Left ventricle myocardium inferior (tissue), 1 donor: ENCODE measurements around the gene SYMPK. TPM values are rescaled to one million over a fixed set of nuclear protein-coding genes. Genes with fewer than 3 reads are reported as not detected.
A peak's percentile ranks its signal among the peaks of the same experiment; 100 is the strongest.

Source experiments
- DNase-seq: peaks from one replicate; pipeline ENCODE4 v3.0.0-alpha.2; 2020
- H3K27ac ChIP-seq: fragments of 200-600 bp; replicated peaks from 2 replicates; pipeline ENCODE4 v1.8.0; 2021
- H3K27me3 ChIP-seq: fragments of 200-600 bp; 2 replicates; pipeline ENCODE4 v1.8.0; 2021; ENCODE audit warnings: low read depth
- H3K36me3 ChIP-seq: fragments of 200-600 bp; 2 replicates; pipeline ENCODE4 v1.8.0; 2021
- H3K4me1 ChIP-seq: fragments of 200-600 bp; 2 replicates; pipeline ENCODE4 v1.8.0; 2021
- H3K4me3 ChIP-seq: fragments of 200-600 bp; 2 replicates; pipeline ENCODE4 v1.8.0; 2021; ENCODE audit warnings: mild to moderate bottlenecking, moderate library complexity
- H3K9me3 ChIP-seq: fragments of 200-600 bp; replicated peaks from 2 replicates; pipeline ENCODE4 v1.8.0; 2021
- intact Hi-C: fragments of 100-400 bp; cut with micrococcal nuclease; formaldehyde crosslinking; loops from one replicate; pipeline ENCODE4 v1.11.0; 2022
- long read RNA-seq: library from polyadenylated mRNA; unstranded; transcript quantifications from one replicate; pipeline ENCODE4 v2.0.0, GENCODE V29; 2021
- total RNA-seq: library from RNA; stranded (reverse); fragmentation: NEBNext Ultra II Directional; extraction: Animal tissue kit (Norgen Biotek cat#: 25700); gene quantifications from one replicate; pipeline ENCODE4 v1.2.1, GENCODE V29; 2021
- TF ChIP-seq, protein P1 (sequence below): fragments of 200-600 bp; IDR thresholded peaks from 2 replicates; pipeline ENCODE4 v1.8.0; 2021; ENCODE audit warnings: antibody characterized with exemption, mild to moderate bottlenecking, borderline replicate concordance
- donor health status: DM: no; HTN: yes; CAD: no; lungs with severe emphysema.

SYMPK gene
- total RNA-seq = 35.9 TPM
- long read RNA-seq, full-length matches to known transcripts = 12 of 49 reads
- long read RNA-seq, partial matches to known transcripts = 25 of 49 reads
- long read RNA-seq, other reads (novel, unspliced or antisense) = 12 of 49 reads

DNA sequence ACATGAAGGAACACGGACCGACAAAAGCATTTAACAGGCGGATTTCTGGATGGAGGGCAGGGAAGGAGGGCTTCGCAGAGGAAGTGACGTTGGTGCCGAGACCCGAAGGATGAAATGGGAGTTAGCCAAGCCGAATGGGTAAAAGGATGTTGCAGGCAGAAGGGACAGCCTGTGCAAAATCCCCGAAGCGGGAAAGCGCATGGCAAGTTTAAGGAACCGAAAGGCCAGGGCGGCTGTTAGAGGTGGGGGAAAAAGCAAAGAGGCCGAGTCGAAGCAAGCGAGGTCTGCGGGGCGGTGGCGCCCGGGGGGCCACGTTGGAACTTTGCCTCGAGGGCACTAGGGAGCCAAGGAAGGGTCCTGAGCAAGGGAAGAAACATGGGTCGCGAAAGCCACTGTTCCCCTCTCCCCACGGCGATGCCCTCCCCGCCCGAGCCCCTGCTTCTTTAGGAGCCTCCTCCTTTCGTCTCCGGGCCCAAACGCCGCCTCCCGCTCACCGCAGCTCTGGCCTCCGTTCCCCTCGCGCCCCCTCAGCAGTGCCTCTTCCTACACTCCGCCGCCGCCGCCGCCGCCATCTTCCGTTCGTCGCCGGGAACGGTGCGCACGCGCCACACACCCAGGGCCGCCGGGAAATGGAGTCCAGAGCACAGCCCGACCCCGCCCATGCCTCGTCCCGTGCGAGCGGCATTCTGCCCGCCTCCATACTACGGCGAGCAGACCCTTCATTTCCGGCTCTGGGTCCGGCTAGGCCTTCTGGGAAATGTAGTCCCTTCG, at the start of gene SYMPK:
TSS of gene SYMPK (minus strand) at position 584 of the 771 bp plus-strand sequence. CDS start 8,652 bp downstream, outside the sequence.
- intact Hi-C loops = no loop called here

DNA sequence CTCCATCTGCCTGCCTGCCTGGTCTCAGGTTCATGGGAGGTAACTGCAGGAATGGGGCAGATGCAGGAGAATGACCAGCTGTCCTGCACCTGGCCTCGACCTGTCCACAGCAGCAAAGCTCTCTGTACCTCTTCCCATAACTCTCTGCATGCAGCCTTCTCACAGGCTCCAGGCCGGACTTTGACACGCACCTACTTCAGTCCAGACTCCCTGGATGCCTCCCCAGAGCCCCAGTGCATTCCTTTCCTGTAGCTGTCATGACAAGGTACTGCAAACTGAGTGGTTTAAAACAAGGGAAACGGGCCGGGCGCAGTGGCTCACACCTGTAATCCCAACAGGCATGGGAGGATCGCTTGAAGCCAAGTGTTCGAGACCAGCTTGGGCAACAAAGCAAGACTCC, 48.3 kb upstream of the SYMPK start:
- no peak overlapping the region for H3K4me3 ChIP-seq
- intact Hi-C loops = loop anchor here (10.0 kb wide), 1 partner anchor 94 kb away; no protein-coding TSS in a partner anchor
- H3K27ac ChIP-seq = no peak overlapping the region
- no peak for DNase-seq
- H3K36me3 ChIP-seq = no peaks in the 10 kb centered on the region
- TF ChIP-seq, protein P1, sequence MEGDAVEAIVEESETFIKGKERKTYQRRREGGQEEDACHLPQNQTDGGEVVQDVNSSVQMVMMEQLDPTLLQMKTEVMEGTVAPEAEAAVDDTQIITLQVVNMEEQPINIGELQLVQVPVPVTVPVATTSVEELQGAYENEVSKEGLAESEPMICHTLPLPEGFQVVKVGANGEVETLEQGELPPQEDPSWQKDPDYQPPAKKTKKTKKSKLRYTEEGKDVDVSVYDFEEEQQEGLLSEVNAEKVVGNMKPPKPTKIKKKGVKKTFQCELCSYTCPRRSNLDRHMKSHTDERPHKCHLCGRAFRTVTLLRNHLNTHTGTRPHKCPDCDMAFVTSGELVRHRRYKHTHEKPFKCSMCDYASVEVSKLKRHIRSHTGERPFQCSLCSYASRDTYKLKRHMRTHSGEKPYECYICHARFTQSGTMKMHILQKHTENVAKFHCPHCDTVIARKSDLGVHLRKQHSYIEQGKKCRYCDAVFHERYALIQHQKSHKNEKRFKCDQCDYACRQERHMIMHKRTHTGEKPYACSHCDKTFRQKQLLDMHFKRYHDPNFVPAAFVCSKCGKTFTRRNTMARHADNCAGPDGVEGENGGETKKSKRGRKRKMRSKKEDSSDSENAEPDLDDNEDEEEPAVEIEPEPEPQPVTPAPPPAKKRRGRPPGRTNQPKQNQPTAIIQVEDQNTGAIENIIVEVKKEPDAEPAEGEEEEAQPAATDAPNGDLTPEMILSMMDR = no peak
- H3K9me3 ChIP-seq = no peaks in the 10 kb centered on the region
- H3K27me3 ChIP-seq = peaks cover 50% of the 10 kb centered on the region
- H3K4me1 ChIP-seq = no peaks in the 10 kb centered on the region

More for the DNA sequence above, at the start of gene SYMPK:
- Histone ChIP-seq H3K36me3 (peaks cover 29% of the 10 kb centered on the region), H3K4me3 (peak within 1 kb of the TSS; percentile 98), H3K9me3 (no peaks in the 10 kb centered on the region), H3K27ac (peak within 1 kb of the TSS; percentile 93), H3K27me3 (peaks cover 40% of the 10 kb centered on the region), H3K4me1 (peaks cover 38% of the 10 kb centered on the region)
- TF ChIP-seq, protein P1 = no peak
- DNase-seq = peak; percentile 99

DNA sequence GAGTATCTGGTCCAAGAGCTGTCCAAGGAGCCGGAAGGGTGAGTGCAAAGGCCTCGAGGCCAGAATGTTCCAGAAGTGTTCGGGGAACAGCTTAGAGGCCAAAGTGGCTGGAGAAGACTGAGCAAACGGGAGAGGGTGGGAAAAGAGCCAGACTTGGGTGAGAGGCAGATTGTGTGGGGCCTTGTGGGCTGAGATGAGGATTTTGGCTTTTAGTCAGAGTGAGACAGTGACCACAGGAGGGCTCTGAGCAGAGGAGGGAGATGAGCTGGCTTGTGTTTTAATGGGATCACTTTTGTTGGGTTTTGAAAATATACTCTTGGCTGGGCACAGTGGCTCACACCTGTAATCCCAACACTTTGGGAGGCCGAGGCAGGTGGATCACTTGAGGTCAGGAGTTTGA, 46.0 kb upstream of the SYMPK start:
- Histone ChIP-seq H3K4me1 (no peaks in the 10 kb centered on the region), H3K4me3 (no peak overlapping the region), H3K27ac (no peak overlapping the region), H3K9me3 (no peaks in the 10 kb centered on the region), H3K27me3 (peaks cover 30% of the 10 kb centered on the region), H3K36me3 (no peaks in the 10 kb centered on the region)
- DNase-seq = no peak
- intact Hi-C loops = no loop called here
- TF ChIP-seq, protein P1 = no peak

DNA sequence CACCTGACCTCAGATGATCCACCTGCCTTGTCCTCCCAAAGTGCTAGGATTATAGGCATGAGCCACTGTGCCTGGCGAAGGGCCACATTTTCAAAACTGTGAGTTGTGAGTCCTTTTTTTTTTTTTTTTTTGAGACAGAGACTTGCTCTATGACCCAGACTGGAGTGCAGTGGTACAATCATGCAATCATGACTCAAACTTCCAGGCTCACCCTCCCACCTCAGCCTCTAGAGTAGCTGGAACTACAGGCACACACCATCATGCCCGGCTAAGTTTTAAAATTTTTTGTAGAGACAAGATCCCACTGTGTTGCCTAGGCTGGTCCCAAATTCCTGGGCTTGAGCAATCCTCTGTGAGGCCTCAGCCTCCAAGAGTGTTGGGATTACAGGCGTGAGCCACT, 43.3 kb upstream of the SYMPK start:
- TF ChIP-seq, protein P1 = no peak
- Histone ChIP-seq H3K4me1 (peaks cover 18% of the 10 kb centered on the region), H3K9me3 (no peaks in the 10 kb centered on the region), H3K27ac (no peak overlapping the region), H3K4me3 (no peak overlapping the region), H3K27me3 (peaks cover 6% of the 10 kb centered on the region), H3K36me3 (no peaks in the 10 kb centered on the region)
- intact Hi-C loops = no loop called here
- no peak for DNase-seq

DNA sequence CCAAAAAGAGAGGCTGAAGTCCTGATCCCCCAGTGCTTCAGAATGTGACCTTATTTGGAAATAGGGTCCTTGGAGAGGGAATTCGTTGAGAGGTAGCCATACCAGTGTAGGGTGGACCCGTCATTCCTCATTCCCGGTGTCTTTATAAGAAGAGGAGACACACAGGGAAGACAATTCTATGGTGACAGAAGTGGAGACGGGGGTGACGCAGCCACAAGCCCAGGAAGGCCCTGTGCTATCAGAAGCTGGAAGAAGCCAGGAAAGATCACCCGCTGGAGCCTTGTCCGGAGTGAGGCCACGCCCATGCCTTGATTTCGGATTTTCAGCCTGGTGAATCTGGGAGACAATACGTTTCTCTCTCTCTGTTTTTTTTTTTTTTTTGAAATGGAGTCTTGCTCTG, 42.1 kb upstream of the SYMPK start:
- intact Hi-C loops = no loop called here
- no peaks in the 10 kb centered on the region for H3K9me3 ChIP-seq
- H3K27me3 ChIP-seq = no peaks in the 10 kb centered on the region
- TF ChIP-seq, protein P1 = no peak
- no peak overlapping the region for H3K4me3 ChIP-seq
- no peak overlapping the region for H3K27ac ChIP-seq
- peaks cover 6% of the 10 kb centered on the region for H3K36me3 ChIP-seq
- peaks cover 27% of the 10 kb centered on the region for H3K4me1 ChIP-seq
- DNase-seq = no peak
